Calu3 (cell line): ENCODE measurements around the gene CYP4Z1. TPM values are rescaled to one million over a fixed set of nuclear protein-coding genes. Genes with fewer than 3 reads are reported as not detected.
"Not testable (repeated sequence)": the region's sequence is repeated elsewhere in the genome, so short reads cannot be mapped to it uniquely, and the experiment has no call there.

Experiments used
- BruUV-seq: library from RNA; stranded (reverse); fragments of 400-500 nt; replicated peaks from 2 replicates; lab custom pipeline; 2021; lab: Mats Ljungman, UMichigan
- CTCF ChIA-PET: fragments of 300-600 bp; sonication (Branson Sonifier 250); formaldehyde crosslinking; loops from one replicate; lab custom pipeline; 2022; ENCODE audit warnings: antibody characterized with exemption; lab: Charles Lee
- DNase-seq: peaks from one replicate; pipeline ENCODE4 v3.0.0; 2022
- H3K27ac Mint-ChIP-seq: one replicate; pipeline ENCODE4 v1.8.0; 2022; ENCODE audit warnings: mixed read lengths; ENCODE audit not compliant: unreplicated experiment
- H3K27me3 Mint-ChIP-seq: one replicate; pipeline ENCODE4 v1.8.0; 2022; ENCODE audit warnings: mixed read lengths; ENCODE audit not compliant: unreplicated experiment
- H3K36me3 Mint-ChIP-seq: one replicate; pipeline ENCODE4 v1.8.0; 2022; ENCODE audit warnings: mild to moderate bottlenecking, moderate library complexity, mixed read lengths; ENCODE audit not compliant: insufficient read depth, unreplicated experiment
- H3K4me1 Mint-ChIP-seq: one replicate; pipeline ENCODE4 v1.8.0; 2022; ENCODE audit warnings: mild to moderate bottlenecking, low read depth, mixed read lengths; ENCODE audit not compliant: unreplicated experiment
- H3K4me3 Mint-ChIP-seq: one replicate; pipeline ENCODE4 v1.8.0; 2022; ENCODE audit warnings: mild to moderate bottlenecking, low read depth, moderate library complexity, mixed read lengths; ENCODE audit not compliant: unreplicated experiment
- H3K9me3 Mint-ChIP-seq: one replicate; pipeline ENCODE4 v1.8.0; 2022; ENCODE audit warnings: low read depth, mixed read lengths; ENCODE audit not compliant: unreplicated experiment
- CTCF ChIP-seq: fragments of 200-600 bp; IDR thresholded peaks from one replicate; pipeline ENCODE4 v1.8.0; 2022; ENCODE audit warnings: antibody characterized with exemption; ENCODE audit not compliant: unreplicated experiment
- intact Hi-C: fragments of 100-400 bp; cut with micrococcal nuclease; formaldehyde crosslinking; loops from one replicate; pipeline ENCODE4 v1.10.0; 2022; ENCODE audit not compliant: unreplicated experiment
- total RNA-seq: library from RNA; stranded (reverse); gene quantifications from 2 replicates; pipeline ENCODE4 v1.2.3, GENCODE V29; 2022

Gene CYP4Z1
- total RNA-seq, 1 experiment from 2014 or later, result not detected

GRCh38 chr1:47128221-47128620 lies 61.2 kb downstream of the CYP4Z1 start:
- BruUV-seq, result no TSS peak
- Mint-ChIP-seq H3K4me3 (no peak overlapping the region), H3K9me3 (no peaks in the 10 kb centered on the region), H3K4me1 (no peaks in the 10 kb centered on the region), H3K36me3 (no peaks in the 10 kb centered on the region), H3K27ac (no peak overlapping the region), H3K27me3 (peaks cover 30% of the 10 kb centered on the region)
- intact Hi-C loops, result no loop called here
- DNase-seq, result no peak
- CTCF ChIA-PET, result no interaction called here
- no peak for TF ChIP-seq CTCF

- DNase-seq, BruUV-seq, intact Hi-C loops, H3K4me1 Mint-ChIP-seq, CTCF ChIA-PET, H3K9me3 Mint-ChIP-seq, H3K4me3 Mint-ChIP-seq, H3K27ac Mint-ChIP-seq, H3K36me3 Mint-ChIP-seq: not testable (repeated sequence)
- peaks cover 30% of the 10 kb centered on the region for H3K27me3 Mint-ChIP-seq
These were observed 61.8 kb downstream of the CYP4Z1 start for GRCh38 chr1:47128854-47129253.

GRCh38 chr1:47129489-47130230 lies 62.6 kb downstream of the CYP4Z1 start:
- CTCF ChIA-PET, H3K4me3 Mint-ChIP-seq, H3K36me3 Mint-ChIP-seq, H3K9me3 Mint-ChIP-seq, intact Hi-C loops, BruUV-seq, H3K4me1 Mint-ChIP-seq, H3K27ac Mint-ChIP-seq, DNase-seq: not testable (repeated sequence)
- peaks cover 30% of the 10 kb centered on the region for H3K27me3 Mint-ChIP-seq

- BruUV-seq, CTCF ChIA-PET, H3K36me3 Mint-ChIP-seq, H3K4me1 Mint-ChIP-seq, intact Hi-C loops, H3K27ac Mint-ChIP-seq, H3K4me3 Mint-ChIP-seq, H3K9me3 Mint-ChIP-seq, DNase-seq: not testable (repeated sequence)
- peaks cover 30% of the 10 kb centered on the region for H3K27me3 Mint-ChIP-seq
These were observed 65.6 kb downstream of the CYP4Z1 start for GRCh38 chr1:47132665-47133064.

GRCh38 chr1:47137198-47137597 lies 70.2 kb downstream of the CYP4Z1 start, which contains the start of gene CYP4A22:
Gene CYP4A22, plus strand, starts transcription at chr1:47137441. Its CDS starts 45 bp downstream, at chr1:47137486.
- DNase-seq, result no peak
- no peaks in the 10 kb centered on the region for H3K36me3 Mint-ChIP-seq
- CTCF ChIA-PET, result no interaction called here
- no peak within 1 kb of the TSS for H3K4me3 Mint-ChIP-seq
- H3K4me1 Mint-ChIP-seq, result no peaks in the 10 kb centered on the region
- TF ChIP-seq CTCF, result no peak
- BruUV-seq, result no TSS peak
- intact Hi-C loops, result no loop called here
- peaks cover 32% of the 10 kb centered on the region for H3K27me3 Mint-ChIP-seq
- no peak within 1 kb of the TSS for H3K27ac Mint-ChIP-seq
- H3K9me3 Mint-ChIP-seq, result no peaks in the 10 kb centered on the region
